Right lobe of liver (tissue), 4 donors: ENCODE data around the gene S100PBP.

Source experiments
- POLR2A ChIP-seq: fragments of 450-650 bp; IDR thresholded peaks from one replicate; pipeline ENCODE4 v1.6.1; 2017; ENCODE audit warnings: antibody characterized with exemption, mild to moderate bottlenecking
- TF ChIP-seq, protein P1 (sequence below), 4 donors: fragments of 200-600 bp in 3 of 4; fragments of 450-650 bp in 1 of 4; IDR thresholded peaks; one replicate each; pipeline versions ENCODE4 v1.5.1 to v1.8.0; 2016 to 2022; ENCODE audit warnings: antibody characterized with exemption in 4 of 4, mild to moderate bottlenecking in 2 of 4
- donor health status: DM: no; HTN: no; CAD: no.
- donor health status: DM: no; HTN: no; CAD: no.
- donor health status: DM: no; HTN: yes; CAD: no.

DNA sequence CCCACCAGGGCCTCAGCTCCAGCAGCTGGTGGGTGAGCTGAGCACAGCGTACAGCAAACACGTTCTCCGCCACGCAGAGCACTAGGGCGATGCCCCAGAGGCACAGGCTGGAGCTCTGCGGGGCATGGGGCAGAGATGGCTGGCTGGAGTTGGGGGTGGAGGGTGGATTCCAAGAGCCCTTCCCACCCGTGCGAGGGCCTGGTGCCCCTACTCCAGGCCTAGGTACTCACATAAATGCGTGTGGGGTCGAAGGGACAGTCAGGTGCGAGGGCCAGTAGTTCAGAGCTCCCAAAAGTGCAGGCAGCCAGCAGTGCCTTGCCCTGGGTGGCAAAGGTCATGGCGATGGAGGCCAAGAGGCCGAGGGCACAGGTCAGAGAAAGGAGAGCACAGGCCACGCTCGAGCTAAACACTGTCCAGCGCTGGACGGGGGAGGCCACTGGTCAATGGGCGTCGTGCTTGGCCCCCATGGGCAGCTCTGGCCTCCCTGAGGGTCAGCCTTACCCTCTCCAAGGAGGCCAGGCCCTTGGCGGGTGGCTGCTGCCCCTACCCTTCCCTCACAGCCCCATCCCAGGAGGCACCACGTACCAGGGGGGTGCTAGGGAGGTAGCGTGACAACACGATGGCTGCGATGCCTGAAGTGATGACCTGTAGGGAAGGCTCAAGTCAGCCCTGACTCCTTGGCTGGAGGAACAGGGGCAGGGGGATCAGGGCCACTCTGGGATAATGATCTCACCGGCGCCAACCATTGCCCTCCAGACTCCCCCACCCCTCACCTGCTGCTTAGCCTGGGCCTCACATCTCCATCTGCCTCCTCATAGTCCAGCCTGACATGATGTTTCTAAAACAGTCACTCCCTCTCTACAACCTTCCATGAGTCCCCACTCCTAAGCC is 78.1 kb downstream of the S100PBP start:
- TF ChIP-seq, protein P1, sequence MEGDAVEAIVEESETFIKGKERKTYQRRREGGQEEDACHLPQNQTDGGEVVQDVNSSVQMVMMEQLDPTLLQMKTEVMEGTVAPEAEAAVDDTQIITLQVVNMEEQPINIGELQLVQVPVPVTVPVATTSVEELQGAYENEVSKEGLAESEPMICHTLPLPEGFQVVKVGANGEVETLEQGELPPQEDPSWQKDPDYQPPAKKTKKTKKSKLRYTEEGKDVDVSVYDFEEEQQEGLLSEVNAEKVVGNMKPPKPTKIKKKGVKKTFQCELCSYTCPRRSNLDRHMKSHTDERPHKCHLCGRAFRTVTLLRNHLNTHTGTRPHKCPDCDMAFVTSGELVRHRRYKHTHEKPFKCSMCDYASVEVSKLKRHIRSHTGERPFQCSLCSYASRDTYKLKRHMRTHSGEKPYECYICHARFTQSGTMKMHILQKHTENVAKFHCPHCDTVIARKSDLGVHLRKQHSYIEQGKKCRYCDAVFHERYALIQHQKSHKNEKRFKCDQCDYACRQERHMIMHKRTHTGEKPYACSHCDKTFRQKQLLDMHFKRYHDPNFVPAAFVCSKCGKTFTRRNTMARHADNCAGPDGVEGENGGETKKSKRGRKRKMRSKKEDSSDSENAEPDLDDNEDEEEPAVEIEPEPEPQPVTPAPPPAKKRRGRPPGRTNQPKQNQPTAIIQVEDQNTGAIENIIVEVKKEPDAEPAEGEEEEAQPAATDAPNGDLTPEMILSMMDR (IDR thresholded peaks at IDR 0.05), result no peak
- TF ChIP-seq POLR2A, result no peak
